GM21515 (cell line): ENCODE results near the gene RCCD1.

Experiments used
- ATAC-seq: cut with Tn5 transposase; IDR thresholded peaks from one replicate; pipeline ENCODE4 v1.9.1; 2021; ENCODE audit not compliant: unreplicated experiment

The RCCD1 gene

DNA sequence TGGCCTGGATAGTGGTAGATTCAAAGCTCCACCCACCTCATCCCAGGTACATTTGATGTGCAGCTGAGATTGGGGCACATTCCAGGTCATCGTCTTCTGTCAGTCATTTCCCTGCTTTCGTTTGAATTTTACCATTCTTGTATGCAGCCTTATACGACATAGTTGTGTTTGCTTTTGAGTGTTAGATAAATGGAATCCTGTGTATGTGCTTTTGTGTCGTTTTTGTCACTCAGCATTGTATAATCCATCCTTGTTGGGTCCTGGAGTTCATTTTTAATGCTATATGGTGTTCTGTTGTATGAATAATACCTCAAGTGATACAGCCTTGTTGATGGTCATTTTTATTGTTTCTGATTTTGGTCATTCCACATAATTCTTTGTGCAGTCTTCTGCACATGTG is 7.3 kb downstream of the RCCD1 start:
- ATAC-seq = no peak

DNA sequence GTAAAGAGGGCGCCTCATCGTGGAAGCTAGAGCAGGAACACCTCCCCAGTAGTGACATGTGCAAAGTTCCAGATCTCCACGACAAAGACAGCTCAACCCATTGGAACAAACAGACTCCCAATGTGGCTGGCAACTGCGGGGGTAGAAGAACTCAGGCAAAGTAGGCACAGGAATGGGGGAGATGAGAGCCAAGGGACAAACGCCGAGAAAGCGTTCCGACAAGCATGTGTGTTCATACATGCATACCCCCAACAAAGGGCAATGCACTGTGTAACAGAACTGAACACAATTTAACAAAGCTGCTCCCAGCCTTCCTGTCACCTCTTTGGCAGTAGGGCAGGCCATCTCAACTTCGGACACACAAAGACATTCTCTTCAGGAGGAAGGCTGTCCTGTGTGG is 11.6 kb downstream of the RCCD1 start:
- no peak for ATAC-seq

- no peak for ATAC-seq
These were observed 12.5 kb downstream of the RCCD1 start for GRCh38 chr15:90967206-90967605.

DNA sequence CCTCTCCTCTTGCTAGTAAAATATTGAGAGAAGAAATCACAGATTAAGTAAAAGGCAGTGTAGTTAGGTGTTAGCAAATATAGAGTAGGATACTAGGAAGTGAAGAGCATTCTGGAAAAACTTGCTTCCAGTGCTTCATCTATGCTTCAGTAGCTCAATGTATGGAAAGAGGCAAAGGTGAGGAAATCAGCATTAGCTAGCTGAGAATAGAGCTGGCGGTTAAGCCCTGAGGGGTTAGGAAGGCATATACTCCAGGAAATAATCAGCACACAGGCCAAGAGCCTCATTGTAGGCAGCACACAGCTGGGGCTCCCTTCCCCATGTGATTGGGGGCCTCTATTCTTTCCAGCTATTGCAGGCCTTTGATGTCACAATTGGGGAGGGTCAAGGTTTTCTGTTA is 13.8 kb downstream of the RCCD1 start:
- ATAC-seq = no peak

GRCh38 chr15:90970274-90970673 is 15.6 kb downstream of the RCCD1 start:
- ATAC-seq = no peak

DNA sequence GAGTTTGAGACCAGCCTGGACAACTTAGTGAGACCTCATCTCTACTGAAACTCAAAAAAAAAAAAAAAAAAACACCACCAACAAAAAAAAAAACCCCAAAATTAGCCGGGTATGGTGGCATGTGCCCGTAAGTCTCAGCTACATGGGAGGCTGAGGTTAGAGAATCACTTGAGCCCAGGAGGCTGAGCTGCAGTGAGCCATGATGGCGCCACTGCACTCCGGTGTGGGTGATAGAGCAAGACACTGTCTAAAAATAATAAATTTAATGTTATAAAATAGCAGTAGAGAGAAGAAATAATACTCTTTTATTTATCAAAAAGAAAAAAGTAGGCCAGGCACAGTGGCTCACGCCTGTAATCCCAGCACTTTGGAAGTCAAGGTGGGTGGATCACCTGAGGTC is 17.4 kb downstream of the RCCD1 start:
- no peak for ATAC-seq

GRCh38 chr15:90974216-90974615 is 19.5 kb downstream of the RCCD1 start:
- no peak for ATAC-seq

- no peak for ATAC-seq
These were observed 24.9 kb downstream of the RCCD1 start for GRCh38 chr15:90979582-90979981.

- peak; percentile 81 for ATAC-seq
These were observed 27.0 kb downstream of the RCCD1 start for GRCh38 chr15:90981681-90982080.

DNA sequence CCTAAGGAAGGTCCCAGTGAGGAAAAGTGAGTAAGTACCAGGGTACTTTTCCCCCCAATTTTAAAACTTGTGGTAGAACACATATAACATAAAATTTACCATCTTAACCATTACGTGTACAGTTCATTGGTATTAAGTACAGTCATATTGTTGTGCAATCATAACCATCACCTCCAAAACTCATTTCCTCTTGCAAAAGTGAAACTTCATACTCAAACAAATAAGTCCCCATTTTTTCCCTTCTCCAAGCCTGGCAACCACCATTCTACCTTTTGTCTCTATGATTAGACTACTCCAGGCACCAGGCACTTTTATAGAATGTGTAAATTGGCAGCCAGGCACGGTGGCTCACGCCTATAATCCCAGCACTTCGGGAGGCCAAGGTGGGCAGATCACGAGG is 27.5 kb downstream of the RCCD1 start:
- ATAC-seq = peak; percentile 47

- no peak for ATAC-seq
These were observed 32.3 kb downstream of the RCCD1 start for GRCh38 chr15:90986790-90987507.

- ATAC-seq = no peak
These were observed 33.0 kb downstream of the RCCD1 start for GRCh38 chr15:90987561-90988141.

- no peak for ATAC-seq
These were observed 33.6 kb downstream of the RCCD1 start for GRCh38 chr15:90988296-90988695.

DNA sequence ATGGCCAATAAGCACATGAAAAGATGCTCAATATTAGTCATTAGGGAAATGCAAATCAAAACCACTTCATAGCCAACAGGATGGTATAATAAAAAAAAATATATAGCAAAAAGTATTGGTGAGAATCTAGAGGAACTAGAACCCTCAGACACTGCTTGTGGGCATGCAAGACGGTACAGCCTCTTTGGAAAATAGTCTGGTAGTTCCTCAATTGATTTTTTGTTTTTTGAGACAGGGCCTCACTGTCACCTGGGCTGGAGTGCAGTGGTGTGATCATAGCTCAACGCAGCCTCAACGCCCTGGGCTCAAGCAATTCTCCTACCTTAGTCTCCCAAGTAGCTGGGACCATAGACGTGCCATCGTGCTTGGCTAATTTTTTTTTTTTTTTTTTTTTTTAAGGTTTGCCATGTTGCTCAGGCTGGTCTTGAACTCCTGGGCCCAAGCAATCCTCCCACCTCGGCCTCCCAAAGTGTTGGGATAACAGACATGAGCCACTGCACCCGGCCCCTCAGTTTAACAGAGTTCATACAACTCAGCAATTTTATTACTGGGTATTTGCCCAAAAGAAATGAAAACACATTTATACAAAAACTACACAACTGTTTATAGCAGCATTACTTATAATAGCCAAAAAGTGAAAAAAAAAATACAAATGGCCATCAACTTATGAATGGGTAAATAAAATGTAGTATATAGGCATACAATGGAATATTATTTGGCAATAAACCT is 34.5 kb downstream of the RCCD1 start:
- no peak for ATAC-seq

GRCh38 chr15:90990446-90990845 is 35.8 kb downstream of the RCCD1 start:
- ATAC-seq = no peak

DNA sequence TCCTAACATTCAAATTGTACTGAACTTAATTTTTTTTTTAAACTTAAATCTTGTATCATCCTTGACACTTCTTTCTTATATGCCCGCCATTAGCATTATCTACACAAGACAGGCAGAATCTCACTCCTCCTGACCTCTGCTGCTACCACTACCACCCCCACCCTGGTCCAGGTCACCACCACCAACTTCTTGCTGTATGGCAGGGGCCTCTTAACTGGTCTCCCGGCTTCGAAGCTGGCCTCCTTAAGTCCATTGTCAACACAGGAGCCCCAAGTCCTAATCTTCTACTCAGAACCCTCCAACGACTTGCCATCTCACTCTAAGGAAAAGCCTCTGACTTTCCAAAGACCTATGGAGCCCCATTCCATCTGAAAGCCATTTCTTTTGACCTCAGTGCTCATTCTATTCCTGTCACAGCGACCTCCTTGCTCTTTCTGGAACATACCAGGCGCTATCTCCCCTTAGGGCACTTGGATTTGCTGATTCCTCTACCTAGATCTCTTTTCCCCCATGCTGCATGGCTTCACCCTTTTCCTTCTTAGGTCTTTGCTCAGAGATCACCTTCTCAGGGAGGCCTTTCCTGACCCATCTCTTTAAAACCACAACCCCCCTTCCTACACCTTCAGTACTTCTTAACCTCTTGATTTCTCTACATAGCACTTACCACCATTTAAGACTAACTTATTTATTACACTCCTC is 37.1 kb downstream of the RCCD1 start:
- no peak for ATAC-seq

- peak; percentile 18 for ATAC-seq
These were observed 39.4 kb downstream of the RCCD1 start for GRCh38 chr15:90994059-90994416.

- ATAC-seq = peak; percentile 95
These were observed 40.0 kb downstream of the RCCD1 start, which contains the start of gene PRC1 for GRCh38 chr15:90994417-90995311. TSS of gene PRC1 (minus strand) at chr15:90994535. CDS start at chr15:90994417, 118 bp downstream.

- ATAC-seq = no peak
These were observed 44.1 kb downstream of the RCCD1 start for GRCh38 chr15:90998737-90999136.

- no peak for ATAC-seq
These were observed 46.5 kb downstream of the RCCD1 start for GRCh38 chr15:91001209-91001608.

GRCh38 chr15:91007266-91007665 is 52.6 kb downstream of the RCCD1 start:
- ATAC-seq = no peak
